Measurements from ENCODE around the gene MYL5. TPM values are rescaled to one million over a fixed set of nuclear protein-coding genes. Genes with fewer than 3 reads are reported as not detected.
"Not testable (repeated sequence)": the region's sequence is repeated elsewhere in the genome, so short reads cannot be mapped to it uniquely, and the experiment has no call there.

MYL5 gene
- total RNA-seq, 1 donor from 2014 or later, result 22.2 TPM

GRCh38 chr4:636628-637159, 37.6 kb upstream of the MYL5 start:
- ATAC-seq, result no peak

DNA sequence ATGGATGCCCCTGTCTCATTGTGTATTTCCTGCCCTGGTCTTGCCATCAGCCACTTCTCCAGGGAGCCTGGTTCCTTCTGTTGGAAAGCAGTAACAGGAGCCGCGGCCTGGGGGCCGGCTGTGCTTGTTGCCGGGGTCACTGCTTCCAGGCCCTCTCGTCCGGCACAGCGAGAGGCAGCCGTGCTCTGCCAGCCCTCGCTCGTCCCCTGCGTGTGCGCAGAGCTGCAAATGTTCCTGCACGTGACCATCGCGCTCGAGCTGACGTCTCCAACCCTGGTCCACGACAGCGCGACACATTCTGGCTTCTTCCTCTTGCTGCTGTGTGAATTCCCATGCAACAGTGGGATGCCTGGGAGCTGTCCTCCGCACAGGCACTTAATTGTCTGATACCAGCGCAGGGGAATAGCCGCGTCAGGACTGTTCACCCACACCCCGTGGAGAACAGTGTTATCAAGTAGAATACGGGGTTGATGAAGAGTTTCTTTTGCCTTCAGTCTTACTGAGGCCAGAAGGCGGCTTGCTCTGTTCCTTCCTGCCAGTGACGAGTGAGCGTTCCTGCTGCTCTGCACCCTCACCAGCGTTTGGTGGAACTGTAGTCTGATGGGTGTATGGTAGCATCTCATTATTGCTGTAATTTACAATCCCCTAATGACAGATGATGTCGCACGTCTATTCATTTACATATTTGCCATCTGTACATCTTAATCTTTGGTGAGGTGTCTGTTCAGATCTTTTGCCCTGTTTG, 36.6 kb upstream of the MYL5 start:
- ATAC-seq, result no peak

DNA sequence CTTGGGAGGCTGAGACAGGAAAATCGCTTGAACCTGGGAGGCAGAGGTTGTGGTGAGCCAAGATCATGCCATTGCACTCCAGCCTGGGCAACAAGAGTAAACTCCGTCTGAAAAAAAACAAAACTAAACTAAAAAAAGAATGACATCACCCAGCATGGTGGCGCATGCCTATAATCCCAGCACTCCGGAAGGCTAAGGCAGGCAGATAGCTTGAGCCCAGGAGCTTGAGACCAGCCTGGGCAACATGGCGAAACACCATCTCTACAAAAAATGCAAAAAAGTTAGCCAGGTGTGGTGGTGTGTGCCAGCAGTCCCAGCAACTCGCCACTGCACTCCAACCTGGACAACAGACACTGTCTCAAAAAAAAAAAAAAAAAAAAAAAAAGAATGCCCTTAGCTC, 32.0 kb upstream of the MYL5 start:
- not testable (repeated sequence) for ATAC-seq

- no peak for ATAC-seq
Measured at GRCh38 chr4:646460-646859, 27.9 kb upstream of the MYL5 start.

GRCh38 chr4:647481-647880, 26.9 kb upstream of the MYL5 start:
- ATAC-seq, result no peak

- no peak for ATAC-seq
Measured at GRCh38 chr4:648579-649292, 25.6 kb upstream of the MYL5 start.

DNA sequence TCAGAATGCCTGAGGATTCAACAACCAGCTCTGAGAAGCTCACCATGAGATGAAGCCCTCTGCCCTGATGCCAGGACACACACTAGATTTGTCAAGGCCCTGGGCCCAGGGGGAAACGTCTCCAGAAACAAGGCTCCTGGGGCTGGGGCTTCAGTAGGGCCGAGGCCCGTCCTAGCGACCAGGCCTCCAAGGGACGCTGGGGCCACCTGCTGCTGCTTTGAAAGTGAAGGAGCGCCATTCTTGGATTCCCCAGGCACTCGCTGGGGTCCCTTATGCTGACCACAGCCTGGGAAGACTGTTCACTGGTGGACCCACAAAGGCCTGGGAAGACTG, 25.1 kb upstream of the MYL5 start:
- no peak for ATAC-seq

- ATAC-seq, result no peak
Measured at GRCh38 chr4:649751-650310, 24.5 kb upstream of the MYL5 start.

DNA sequence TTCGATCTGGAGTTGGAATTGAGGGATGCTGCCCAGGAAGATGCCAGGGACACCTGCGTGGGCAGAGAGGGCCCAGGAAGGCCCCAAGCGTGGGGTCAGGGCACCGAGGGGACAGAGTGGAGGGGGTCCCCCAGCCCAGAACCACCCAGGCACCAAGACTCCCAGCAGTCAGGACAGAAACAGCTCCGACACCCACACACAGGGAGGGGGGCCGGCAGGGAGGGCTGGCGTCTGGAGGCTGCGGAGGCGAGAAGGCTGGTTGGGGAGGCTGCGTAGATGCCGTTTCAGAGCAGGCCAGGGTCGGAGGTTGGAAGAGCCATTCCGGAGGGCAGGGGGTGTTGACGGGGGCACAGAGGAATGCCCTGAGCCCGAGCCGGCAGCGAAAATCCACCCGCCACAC, 23.9 kb upstream of the MYL5 start:
- ATAC-seq, result no peak

DNA sequence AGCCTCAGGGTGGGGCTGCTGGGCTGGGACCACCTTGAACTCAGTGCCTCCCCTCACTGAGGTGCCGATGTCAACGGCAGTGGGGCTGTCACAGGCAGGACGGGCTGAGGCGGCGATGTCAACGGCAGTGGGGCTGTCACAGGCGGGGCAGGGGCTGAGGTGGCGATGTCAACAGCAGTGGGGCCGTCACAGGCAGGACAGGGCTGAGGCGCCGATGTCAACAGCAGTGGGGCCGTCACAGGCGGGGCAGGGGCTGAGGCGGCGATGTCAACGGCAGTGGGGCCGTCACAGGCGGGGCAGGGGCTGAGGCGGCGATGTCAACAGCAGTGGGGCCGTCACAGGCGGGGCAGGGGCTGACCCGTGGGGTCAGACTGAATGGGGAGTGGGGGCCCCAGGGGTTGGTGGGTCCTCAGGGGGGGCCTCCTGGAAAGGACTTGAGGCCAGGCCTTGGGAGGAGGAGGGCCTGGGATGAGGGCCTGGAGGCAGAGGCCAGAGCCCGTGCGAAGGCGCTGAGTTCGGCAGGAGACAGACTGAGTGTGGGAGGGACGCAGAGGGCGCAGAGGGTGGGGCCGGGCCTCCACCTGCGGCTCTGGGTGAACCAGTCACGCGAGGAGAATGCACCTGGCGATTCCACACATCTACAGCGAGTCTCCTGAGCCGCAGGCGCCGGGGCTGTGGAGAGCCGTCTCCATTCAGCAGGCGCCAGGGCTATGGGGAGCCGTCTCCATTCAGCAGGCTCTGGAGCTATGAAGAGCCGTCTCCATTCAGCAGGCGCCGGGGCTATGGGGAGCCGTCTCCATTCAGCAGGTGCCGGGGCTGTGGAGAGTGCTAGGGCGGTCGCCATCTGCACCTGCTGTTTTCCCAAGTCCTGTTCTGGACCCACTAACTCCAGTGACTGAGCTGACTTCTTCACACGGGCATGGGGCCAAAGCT, 23.1 kb upstream of the MYL5 start:
- ATAC-seq, result peak; percentile 57

DNA sequence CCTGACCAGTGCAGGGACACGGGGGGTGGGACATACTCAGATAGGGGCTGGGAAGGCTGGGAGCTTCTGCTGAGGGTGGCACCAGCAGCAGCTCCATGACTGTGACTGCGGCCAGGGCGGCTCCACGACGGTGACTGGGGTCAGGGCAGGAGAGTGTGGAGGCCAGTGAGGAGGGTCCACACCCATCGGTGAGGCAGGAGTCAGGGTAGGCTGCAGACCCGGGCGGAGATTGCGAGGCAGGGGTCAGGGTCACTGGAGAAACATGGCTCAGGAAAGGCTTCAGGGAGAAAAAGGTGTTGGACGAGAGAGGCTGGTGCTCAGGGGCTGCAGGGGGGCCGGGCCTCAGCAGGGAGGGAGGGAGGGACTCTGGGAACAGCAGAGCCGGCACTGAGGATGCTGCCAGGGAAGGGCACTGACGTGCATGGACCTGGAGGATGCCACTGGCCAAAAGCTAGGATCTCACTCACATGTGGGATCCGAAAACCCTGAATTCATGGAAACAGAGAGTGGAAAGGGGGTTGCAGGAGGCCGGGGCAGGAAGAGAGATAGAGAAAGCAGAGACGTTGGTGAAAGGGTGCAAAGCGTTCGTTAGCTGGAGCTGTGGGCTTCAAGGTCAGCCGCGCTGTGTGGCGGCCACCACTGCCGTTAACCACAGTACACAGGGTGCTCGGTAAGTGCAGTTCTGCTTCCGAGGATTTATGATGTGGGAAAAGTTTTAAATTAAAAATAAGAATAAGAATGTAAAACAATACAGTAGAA, 22.3 kb upstream of the MYL5 start:
- no peak for ATAC-seq

- ATAC-seq, result no peak
Measured at GRCh38 chr4:653080-653821, 21.1 kb upstream of the MYL5 start.

- ATAC-seq, result no peak
Measured at GRCh38 chr4:653831-654502, 20.4 kb upstream of the MYL5 start.

- ATAC-seq, result no peak
Measured at GRCh38 chr4:654503-654845, 19.9 kb upstream of the MYL5 start.

DNA sequence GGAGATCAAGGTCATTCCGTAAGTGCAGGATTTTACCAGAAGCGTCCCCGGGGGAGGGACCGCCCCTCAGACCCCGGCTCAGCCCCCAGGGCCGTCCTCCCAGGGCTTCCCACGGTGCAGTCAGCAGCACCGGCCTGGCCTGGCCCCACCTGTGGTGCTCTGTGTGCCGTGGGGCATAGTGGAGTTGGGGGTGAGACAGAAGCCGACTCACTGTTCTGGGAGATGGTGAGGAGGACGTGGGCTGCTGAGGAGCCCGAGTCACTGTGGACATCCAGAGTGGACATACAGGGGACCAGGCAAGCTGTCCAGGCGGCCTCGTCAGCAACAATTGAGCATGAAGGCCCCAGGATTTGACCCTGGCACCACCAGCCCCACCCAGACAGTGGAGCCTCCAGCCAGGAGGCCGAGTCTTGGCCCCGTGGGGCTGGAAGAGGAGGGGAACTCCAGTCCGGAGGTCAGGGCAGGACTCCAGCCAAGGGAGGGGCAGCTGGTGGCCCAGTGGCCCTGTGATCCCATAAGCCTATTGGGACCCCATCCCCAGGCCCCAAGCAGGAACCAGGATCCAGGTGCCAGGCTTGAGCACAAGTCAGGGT, 19.4 kb upstream of the MYL5 start:
- ATAC-seq, result no peak

- no peak for ATAC-seq
Measured at GRCh38 chr4:655464-656151, 18.7 kb upstream of the MYL5 start.

DNA sequence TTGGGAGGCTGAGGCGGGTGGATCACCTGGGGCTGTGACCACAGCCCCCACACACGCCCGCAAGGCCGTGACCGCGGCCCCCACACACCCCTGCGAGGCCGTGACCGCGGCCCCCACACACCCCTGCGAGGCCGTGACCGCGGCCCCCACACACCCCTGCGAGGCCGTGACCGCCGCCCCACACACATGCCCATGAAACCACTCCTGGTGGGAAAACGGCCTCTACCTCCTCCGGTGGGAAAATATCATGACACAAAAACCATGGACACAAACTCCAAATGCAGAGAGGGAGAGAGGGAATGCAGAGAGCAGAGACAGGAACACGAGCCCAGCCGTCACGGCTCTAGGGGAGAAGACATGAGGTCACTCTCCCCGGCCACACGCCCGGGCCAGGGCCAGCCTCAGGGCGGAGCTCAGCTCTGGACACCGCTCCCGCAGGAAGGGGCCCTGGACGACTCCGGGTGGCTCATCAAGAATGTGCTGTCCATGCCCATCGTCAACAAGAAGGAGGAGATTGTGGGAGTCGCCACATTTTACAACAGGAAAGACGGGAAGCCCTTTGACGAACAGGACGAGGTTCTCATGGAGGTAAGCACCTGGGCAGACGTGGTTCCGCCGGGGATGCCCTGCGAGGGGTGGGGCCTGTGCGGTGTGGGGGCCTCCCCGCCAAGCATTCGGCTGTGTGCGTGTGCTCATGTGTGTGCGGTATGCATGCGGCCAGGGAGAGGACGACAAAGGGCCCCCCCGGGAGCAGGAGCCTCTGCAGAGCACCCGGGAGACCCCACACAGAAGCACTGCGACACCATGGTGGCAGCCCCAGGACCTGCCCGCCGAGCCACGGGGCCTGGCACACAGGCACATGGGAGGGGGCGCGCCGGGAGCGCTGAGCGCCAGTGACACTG, 17.7 kb upstream of the MYL5 start:
- no peak for ATAC-seq

DNA sequence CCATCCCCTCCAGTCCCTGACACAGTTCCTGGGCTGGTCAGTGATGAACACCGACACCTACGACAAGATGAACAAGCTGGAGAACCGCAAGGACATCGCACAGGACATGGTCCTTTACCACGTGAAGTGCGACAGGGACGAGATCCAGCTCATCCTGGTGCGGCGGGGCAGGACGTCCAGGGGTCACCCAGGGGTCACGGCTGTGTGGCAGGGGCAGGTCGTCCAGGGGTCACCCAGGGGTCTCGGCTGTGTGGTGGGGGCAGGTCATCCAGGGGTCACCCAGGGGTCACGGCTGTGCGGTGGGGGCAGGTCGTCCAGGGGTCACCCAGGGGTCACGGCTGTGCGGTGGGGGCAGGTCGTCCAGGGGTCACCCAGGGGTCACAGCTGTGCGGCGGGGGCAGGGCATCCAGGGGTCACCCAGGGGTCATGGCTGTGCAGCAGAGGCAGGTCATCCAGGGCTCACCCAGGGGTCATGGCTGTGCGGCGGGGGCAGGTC, 17.0 kb upstream of the MYL5 start:
- ATAC-seq, result no peak
